GM18951 (cell line): ENCODE data around the gene PSORS1C1.
"Not testable (repeated sequence)": the region's sequence is repeated elsewhere in the genome, so short reads cannot be mapped to it uniquely, and the experiment has no call there.

Experiments used
- POLR2A ChIP-seq: IDR thresholded peaks from 4 replicates; pipeline ENCODE4 v1.6.1; 2011; ENCODE audit warnings: mild to moderate bottlenecking; ENCODE audit not compliant: insufficient read length, insufficient read depth; ENCODE audit errors: extremely low read depth
- in situ Hi-C: fragments of 300-500 bp; cut with MboI; formaldehyde crosslinking; loops from one replicate; pipeline ENCODE4 v1.12.0; 2022; ENCODE audit warnings: low sequenced_read_pairs, mixed read lengths, inconsistent platforms; ENCODE audit not compliant: unreplicated experiment

The PSORS1C1 gene

DNA sequence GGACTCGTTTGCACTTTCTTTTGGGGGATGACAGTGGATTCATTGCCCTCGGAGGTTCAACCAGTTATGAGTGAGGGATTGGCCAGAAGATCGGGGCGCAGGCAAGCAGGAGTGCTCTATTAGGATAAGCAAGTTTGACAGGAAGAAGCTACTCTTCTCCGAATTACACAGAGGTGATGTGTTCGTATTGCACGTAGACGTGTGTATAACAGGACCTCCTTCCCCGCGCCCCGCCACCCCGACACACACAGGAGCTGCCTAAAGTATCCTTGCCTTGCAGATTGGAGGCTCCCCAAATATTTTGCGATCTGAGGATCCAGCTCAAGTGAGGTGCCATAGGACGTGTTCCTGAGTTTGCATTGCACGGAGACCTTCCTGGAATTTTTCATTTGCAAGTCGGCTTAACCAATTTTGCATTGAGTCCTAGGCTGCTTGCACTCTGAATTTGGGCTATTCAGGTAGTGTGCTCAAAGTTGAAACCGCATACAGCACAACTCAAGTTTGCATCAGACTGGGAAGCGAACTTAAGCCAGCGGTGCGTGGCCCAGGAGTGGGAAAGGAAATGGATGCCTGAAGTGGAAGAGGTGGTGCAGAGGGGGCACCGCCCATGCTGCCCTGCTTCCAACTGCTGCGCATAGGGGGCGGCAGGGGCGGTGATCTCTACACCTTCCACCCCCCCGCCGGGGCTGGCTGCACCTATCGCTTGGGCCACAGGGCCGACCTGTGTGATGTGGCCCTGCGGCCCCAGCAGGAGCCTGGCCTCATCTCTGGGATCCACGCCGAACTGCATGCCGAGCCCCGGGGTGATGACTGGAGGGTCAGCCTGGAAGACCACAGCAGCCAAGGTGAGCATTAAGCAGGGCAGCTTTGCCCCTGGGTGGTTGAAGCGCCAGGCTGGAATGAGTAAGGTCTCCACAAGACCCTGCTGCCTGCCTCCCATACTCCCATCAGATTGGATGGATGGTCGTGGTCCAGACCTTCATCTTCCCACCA, 44.6 kb downstream of the PSORS1C1 start:
- no peak for TF ChIP-seq POLR2A
- in situ Hi-C loops, result no loop called here

GRCh38 chr6:31161216-31162126, 46.9 kb downstream of the PSORS1C1 start:
- TF ChIP-seq POLR2A, result no peak
- in situ Hi-C loops, result no loop called here

DNA sequence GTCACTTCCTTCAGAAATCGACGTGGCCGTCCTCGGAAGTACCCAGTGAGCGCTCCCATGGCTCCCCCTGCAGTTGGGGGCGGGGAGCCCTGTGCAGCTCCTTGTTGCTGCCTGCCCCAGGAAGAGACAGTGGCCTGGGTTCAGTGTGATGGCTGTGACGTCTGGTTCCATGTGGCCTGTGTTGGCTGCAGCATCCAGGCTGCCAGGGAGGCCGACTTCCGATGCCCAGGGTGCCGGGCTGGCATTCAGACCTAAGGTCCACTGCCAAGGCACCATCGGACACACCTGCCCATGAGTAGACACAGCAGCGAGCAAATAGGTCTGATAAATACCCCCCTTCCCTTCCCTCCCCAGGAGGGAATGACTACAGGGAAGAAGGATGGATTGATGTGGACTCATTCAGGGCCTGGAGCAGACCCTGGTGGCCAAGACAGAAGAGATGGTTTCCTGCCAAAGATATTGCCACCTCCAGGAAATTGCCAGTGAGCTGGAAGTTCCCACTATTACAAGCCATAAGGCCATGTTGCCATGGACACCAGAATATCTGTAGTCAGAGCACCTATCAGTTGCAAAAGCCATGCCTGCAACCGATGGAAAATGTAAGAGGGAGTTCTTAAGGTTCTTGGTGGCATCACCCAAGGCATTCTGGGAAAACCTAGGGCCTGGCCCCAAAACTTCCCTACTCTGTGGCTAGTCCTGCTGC, 48.0 kb downstream of the PSORS1C1 start:
- TF ChIP-seq POLR2A, result no peak
- in situ Hi-C loops, result no loop called here

GRCh38 chr6:31163922-31164321, 49.3 kb downstream of the PSORS1C1 start:
- in situ Hi-C loops, result no loop called here

DNA sequence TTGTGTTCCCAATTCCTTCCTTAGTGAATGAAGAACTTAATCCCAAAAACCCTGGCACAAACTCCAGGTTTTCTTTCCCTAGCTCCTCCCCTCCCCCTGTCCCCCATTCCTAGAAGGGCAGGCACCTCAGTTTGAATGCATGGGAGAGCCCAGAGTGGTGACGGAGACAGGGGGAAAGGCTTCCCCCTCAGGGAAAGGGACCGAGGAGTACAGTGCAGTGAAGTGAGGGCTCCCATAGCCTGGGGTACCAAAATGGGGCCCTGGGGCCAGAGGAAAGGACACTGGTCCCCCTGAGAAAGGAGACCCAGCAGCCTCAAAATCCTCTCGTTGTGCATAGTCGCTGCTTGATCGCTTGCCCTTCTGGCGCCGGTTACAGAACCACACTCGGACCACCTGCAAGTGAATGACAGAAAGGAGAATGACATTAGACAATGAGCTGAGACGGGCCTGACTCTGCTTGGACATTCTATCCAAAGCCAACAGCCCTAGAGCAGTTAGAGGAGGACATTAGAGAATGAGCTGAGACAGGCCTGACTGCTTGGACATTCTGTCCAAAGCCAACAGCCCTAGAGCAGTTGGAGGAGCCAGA, 50.0 kb downstream of the PSORS1C1 start:
- in situ Hi-C loops, result not testable (repeated sequence)

More at GRCh38 chr6:31163922-31164321, 49.3 kb downstream of the PSORS1C1 start:
- no peak for TF ChIP-seq POLR2A

DNA sequence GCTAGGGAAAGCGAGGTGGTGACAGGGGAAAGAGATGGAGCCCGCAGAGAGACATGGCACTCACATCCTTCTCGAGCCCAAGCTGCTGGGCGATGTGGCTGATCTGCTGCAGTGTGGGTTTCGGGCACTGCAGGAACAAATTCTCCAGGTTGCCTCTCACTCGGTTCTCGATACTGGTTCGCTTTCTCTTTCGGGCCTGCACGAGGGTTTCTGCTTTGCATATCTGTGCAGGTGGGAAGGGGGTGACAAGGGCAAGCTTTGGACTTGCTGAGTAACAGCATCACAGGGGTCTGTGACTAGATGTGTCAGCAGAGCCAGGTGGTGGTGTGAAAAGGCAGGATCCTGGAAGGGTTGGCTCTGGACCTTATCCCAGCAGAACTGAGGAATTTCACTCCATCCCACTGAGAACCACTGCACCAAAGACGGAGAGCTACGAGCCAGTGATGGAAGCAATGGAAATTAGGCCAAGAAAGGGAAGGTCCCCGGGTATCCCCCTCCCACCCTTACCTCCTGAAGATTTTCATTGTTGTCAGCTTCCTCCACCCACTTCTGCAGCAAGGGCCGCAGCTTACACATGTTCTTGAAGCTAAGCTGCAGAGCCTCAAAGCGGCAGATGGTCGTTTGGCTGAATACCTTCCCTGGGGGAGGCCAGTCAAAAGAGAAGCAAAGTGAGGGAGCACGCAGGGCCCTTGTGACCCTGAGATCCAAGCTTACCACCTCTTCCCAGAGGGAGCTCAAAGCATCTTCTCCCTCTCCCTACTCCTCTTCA, 50.6 kb downstream of the PSORS1C1 start:
- in situ Hi-C loops, result not testable (repeated sequence)
- peak; percentile 51 for TF ChIP-seq POLR2A

GRCh38 chr6:31165986-31166385, 51.4 kb downstream of the PSORS1C1 start:
- in situ Hi-C loops, result no loop called here
- TF ChIP-seq POLR2A, result no peak

- TF ChIP-seq POLR2A, result no peak
- in situ Hi-C loops, result no loop called here
Measured at GRCh38 chr6:31168606-31169005, 54.0 kb downstream of the PSORS1C1 start.

GRCh38 chr6:31169123-31169857, 54.7 kb downstream of the PSORS1C1 start:
- in situ Hi-C loops, result no loop called here
- TF ChIP-seq POLR2A, result no peak

GRCh38 chr6:31169858-31170599, 55.4 kb downstream of the PSORS1C1 start:
- in situ Hi-C loops, result not testable (repeated sequence)

DNA sequence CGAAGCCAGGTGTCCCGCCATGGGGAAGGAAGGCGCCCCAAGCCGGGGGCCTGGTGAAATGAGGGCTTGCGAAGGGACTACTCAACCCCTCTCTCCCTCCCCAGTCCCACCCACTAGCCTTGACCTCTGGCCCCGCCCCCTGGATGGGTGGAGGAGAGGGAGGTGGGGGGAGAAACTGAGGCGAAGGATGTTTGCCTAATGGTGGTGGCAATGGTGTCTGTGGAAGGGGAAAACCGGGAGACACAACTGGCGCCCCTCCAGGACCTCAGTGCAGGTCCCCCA, 55.9 kb downstream of the PSORS1C1 start, which contains the start of gene POU5F1:
POU5F1 (minus strand) TSS at position 83 of the 282 bp plus-strand sequence; CDS start at position 21, 62 bp downstream.
- TF ChIP-seq POLR2A, result no peak
- in situ Hi-C loops, result no loop called here
